Activated naive CD4-positive, alpha-beta T cell treated with anti-CD3 and anti-CD28 coated beads, Interleukin-2, amount 10 ng/mL, durations not matched to agents 7 days and 5 days (primary cell): ENCODE measurements around the gene IKZF4.

Source experiments
- CTCF ChIA-PET: fragments of 350-600 bp; sonication (Branson Sonifier 250); formaldehyde crosslinking; loops from one replicate; lab custom pipeline; 2021; ENCODE audit warnings: antibody characterized with exemption; lab: Charles Lee
- DNase-seq: peaks from one replicate; pipeline ENCODE4 v3.0.0-alpha.2; 2020
- H3K27ac Mint-ChIP-seq: one replicate; pipeline ENCODE4 v1.8.0; 2021; ENCODE audit warnings: mild to moderate bottlenecking, moderate library complexity, mixed read lengths
- H3K27me3 Mint-ChIP-seq: one replicate; pipeline ENCODE4 v1.8.0; 2021; ENCODE audit warnings: mild to moderate bottlenecking, mixed read lengths
- H3K36me3 Mint-ChIP-seq: one replicate; pipeline ENCODE4 v1.8.0; 2021; ENCODE audit warnings: mixed read lengths
- H3K4me1 Mint-ChIP-seq: one replicate; pipeline ENCODE4 v1.8.0; 2021; ENCODE audit warnings: mixed read lengths
- H3K4me3 Mint-ChIP-seq: one replicate; pipeline ENCODE4 v1.8.0; 2021; ENCODE audit warnings: mild to moderate bottlenecking, moderate library complexity, mixed read lengths
- H3K9me3 Mint-ChIP-seq: one replicate; pipeline ENCODE4 v1.8.0; 2021; ENCODE audit warnings: mixed read lengths

The IKZF4 gene

GRCh38 chr12:56086096-56086495 is 65.3 kb downstream of the IKZF4 start:
- peaks cover 7% of the 10 kb centered on the region for H3K4me1 Mint-ChIP-seq
- DNase-seq = no peak
- H3K4me3 Mint-ChIP-seq = no peak overlapping the region
- H3K9me3 Mint-ChIP-seq = no peaks in the 10 kb centered on the region
- H3K27ac Mint-ChIP-seq = no peak overlapping the region
- H3K36me3 Mint-ChIP-seq = no peaks in the 10 kb centered on the region
- peaks cover 75% of the 10 kb centered on the region for H3K27me3 Mint-ChIP-seq
- CTCF ChIA-PET = interaction anchor here (0.9 to 6.6 kb wide), 5 partner anchors 16 to 77 kb away, joined by 3 to 64 read pairs (median 6); partner anchors contain the start of genes PA2G4, RPL41 and ZC3H10

GRCh38 chr12:56086608-56087007 is 65.8 kb downstream of the IKZF4 start:
- peaks cover 70% of the 10 kb centered on the region for H3K27me3 Mint-ChIP-seq
- no peaks in the 10 kb centered on the region for H3K9me3 Mint-ChIP-seq
- H3K4me3 Mint-ChIP-seq = no peak overlapping the region
- H3K27ac Mint-ChIP-seq = no peak overlapping the region
- peaks cover 4% of the 10 kb centered on the region for H3K4me1 Mint-ChIP-seq
- H3K36me3 Mint-ChIP-seq = no peaks in the 10 kb centered on the region
- no peak for DNase-seq
- CTCF ChIA-PET = interaction anchor here (2.0 to 6.6 kb wide), 3 partner anchors 15 to 31 kb away, joined by 6 to 64 read pairs (median 10); partner anchors contain the start of genes PA2G4, RPL41 and ZC3H10

GRCh38 chr12:56087220-56087619 is 66.4 kb downstream of the IKZF4 start:
- no peak overlapping the region for H3K27ac Mint-ChIP-seq
- no peaks in the 10 kb centered on the region for H3K36me3 Mint-ChIP-seq
- DNase-seq = no peak
- H3K27me3 Mint-ChIP-seq = peaks cover 67% of the 10 kb centered on the region
- CTCF ChIA-PET = no interaction called here
- H3K4me1 Mint-ChIP-seq = peaks cover 2% of the 10 kb centered on the region
- no peak overlapping the region for H3K4me3 Mint-ChIP-seq
- no peaks in the 10 kb centered on the region for H3K9me3 Mint-ChIP-seq
